Gastrocnemius medialis (tissue), 4 donors: ENCODE data around the gene CACNA2D3. TPM values are rescaled to one million over a fixed set of nuclear protein-coding genes. Genes with fewer than 3 reads are reported as not detected.

ENCODE experiments used
- ATAC-seq, 2 donors: fragments of 150-250 bp; one replicate each; pipeline ENCODE4 v1.9.1; 2016
- DNase-seq, 2 donors: peaks; one replicate each; pipeline ENCODE4 v3.0.0-alpha.2; 2019
- H3K27ac ChIP-seq, 4 donors: fragments of 200-600 bp; sonication (generic); 1 replicate in 1 of 4; 2 replicates in 3 of 4; pipeline ENCODE4 v1.5.1; 2016 to 2018; ENCODE audit warnings: mild to moderate bottlenecking in 2 of 4, moderate library complexity in 1 of 4
- H3K27me3 ChIP-seq, 3 donors: fragments of 200-600 bp; sonication (generic) in 2 of 3; 1 replicate in 1 of 3; 2 replicates in 2 of 3; pipeline versions ENCODE4 v1.5.1 to v1.6.0; 2016 to 2019; ENCODE audit warnings: mild to moderate bottlenecking in 1 of 3, moderate library complexity in 1 of 3
- H3K36me3 ChIP-seq, 2 donors: fragments of 200-600 bp; sonication (generic) in 1 of 2; one replicate each; pipeline ENCODE4 v1.5.1; 2017 to 2018
- H3K4me1 ChIP-seq, 2 donors: fragments of 200-600 bp; sonication (generic) in 1 of 2; one replicate each; pipeline ENCODE4 v1.5.1; 2016 to 2017; ENCODE audit warnings: mild to moderate bottlenecking in 2 of 2
- H3K4me3 ChIP-seq, 4 donors: fragments of 200-600 bp; sonication (generic) in 3 of 4; 1 replicate in 1 of 4; 2 replicates in 3 of 4; pipeline ENCODE4 v1.5.1; 2016 to 2019; ENCODE audit warnings: mild to moderate bottlenecking in 2 of 4
- H3K9me3 ChIP-seq, 3 donors: fragments of 200-600 bp; sonication (generic) in 2 of 3; 1 replicate in 1 of 3; 2 replicates in 2 of 3; pipeline ENCODE4 v1.5.1; 2016 to 2019
- CTCF ChIP-seq, 5 experiments: fragments of 450-650 bp in 3 of 5; fragments of 200-600 bp in 2 of 5; sonication (generic) in 2 of 5; IDR thresholded peaks in 4 of 5; conservative IDR thresholded peaks in 1 of 5; 1 replicate in 4 of 5; 2 replicates in 1 of 5; pipeline ENCODE4 v1.5.1; 2016 to 2019; ENCODE audit warnings: antibody characterized with exemption in 5 of 5, mild to moderate bottlenecking in 3 of 5, moderate library complexity in 3 of 5
- POLR2A ChIP-seq, 2 donors: fragments of 450-650 bp; IDR thresholded peaks; one replicate each; pipeline ENCODE4 v1.6.1; 2017; ENCODE audit warnings: antibody characterized with exemption in 2 of 2, mild to moderate bottlenecking in 2 of 2, moderate library complexity in 2 of 2
- in situ Hi-C, 4 donors: fragments of 200-750 bp; cut with MboI; loops; one replicate each; pipeline versions ENCODE4 v1.15.0 to v1.8.0; 2017; ENCODE audit warnings: low sequenced_read_pairs in 4 of 4
- intact Hi-C: fragments of 100-400 bp; cut with DNase I; formaldehyde crosslinking; loops from one replicate; pipeline ENCODE4 v1.15.1; 2023; ENCODE audit warnings: low total_unique reads
- total RNA-seq, 4 donors: library from RNA; depleted of rRNA; stranded (reverse); fragments of >200 nt; gene quantifications; one replicate each; pipeline versions ENCODE4 v1.1.0 to v1.2.3, GENCODE V29; 2016

Gene CACNA2D3
- total RNA-seq, 4 donors from 2014 or later: 4.7 to 14.4 (median 7.1) TPM

GRCh38 chr3:54987719-54988118 lies 865.4 kb downstream of the CACNA2D3 start:
- no peak overlapping the region for H3K27ac ChIP-seq
- TF ChIP-seq POLR2A (IDR thresholded peaks at IDR 0.05) (no peak), CTCF (IDR thresholded peaks at IDR 0.05 in 4 of 5, conservative IDR thresholded peaks at IDR 0.05 in 1 of 5) (no peak)
- no peaks in the 10 kb centered on the region for H3K9me3 ChIP-seq
- DNase-seq (no peak), ATAC-seq (no peak)
- no peak overlapping the region for H3K4me3 ChIP-seq
- H3K4me1 ChIP-seq: peaks cover 8 to 9% of the 10 kb centered on the region in 2 donors
- intact Hi-C loops: no loop called here
- no peaks in the 10 kb centered on the region for H3K36me3 ChIP-seq
- in situ Hi-C loops: no loop called here
- H3K27me3 ChIP-seq: no peaks in the 10 kb centered on the region

GRCh38 chr3:54988302-54988837 lies 866.0 kb downstream of the CACNA2D3 start:
- ATAC-seq (peak in 1 of 2 donors; percentile 41), DNase-seq (no peak)
- in situ Hi-C loops (no loop called here), intact Hi-C loops (no loop called here)
- Histone ChIP-seq H3K27ac (no peak overlapping the region), H3K36me3 (no peaks in the 10 kb centered on the region), H3K4me1 (peaks cover 8 to 9% of the 10 kb centered on the region in 2 donors), H3K4me3 (no peak overlapping the region), H3K27me3 (no peaks in the 10 kb centered on the region), H3K9me3 (no peaks in the 10 kb centered on the region)
- TF ChIP-seq POLR2A (IDR thresholded peaks at IDR 0.05): no peak
- no peak for TF ChIP-seq CTCF (IDR thresholded peaks at IDR 0.05 in 4 of 5, conservative IDR thresholded peaks at IDR 0.05 in 1 of 5)

GRCh38 chr3:54988838-54989630 lies 866.7 kb downstream of the CACNA2D3 start:
- Histone ChIP-seq H3K36me3 (no peaks in the 10 kb centered on the region), H3K4me1 (peaks cover 8 to 9% of the 10 kb centered on the region in 2 donors), H3K27me3 (no peaks in the 10 kb centered on the region), H3K27ac (no peak overlapping the region), H3K9me3 (no peaks in the 10 kb centered on the region), H3K4me3 (no peak overlapping the region)
- in situ Hi-C loops: no loop called here
- TF ChIP-seq CTCF (IDR thresholded peaks at IDR 0.05 in 4 of 5, conservative IDR thresholded peaks at IDR 0.05 in 1 of 5): no peak
- TF ChIP-seq POLR2A (IDR thresholded peaks at IDR 0.05): no peak
- intact Hi-C loops: no loop called here
- ATAC-seq (peak; percentile 48 to 64), DNase-seq (peak; percentile 21 to 31)

- no peak for DNase-seq
- intact Hi-C loops (no loop called here), in situ Hi-C loops (no loop called here)
- Histone ChIP-seq H3K27me3 (no peaks in the 10 kb centered on the region), H3K4me1 (no peaks in the 10 kb centered on the region), H3K4me3 (no peak overlapping the region), H3K36me3 (no peaks in the 10 kb centered on the region), H3K27ac (no peak overlapping the region), H3K9me3 (no peaks in the 10 kb centered on the region)
- ATAC-seq: no peak
- TF ChIP-seq POLR2A (IDR thresholded peaks at IDR 0.05): no peak
- TF ChIP-seq CTCF (IDR thresholded peaks at IDR 0.05 in 4 of 5, conservative IDR thresholded peaks at IDR 0.05 in 1 of 5): no peak
Observed at GRCh38 chr3:54994111-54994513, 871.8 kb downstream of the CACNA2D3 start.
